ENCODE data around the gene LPCAT3.

The LPCAT3 gene

DNA sequence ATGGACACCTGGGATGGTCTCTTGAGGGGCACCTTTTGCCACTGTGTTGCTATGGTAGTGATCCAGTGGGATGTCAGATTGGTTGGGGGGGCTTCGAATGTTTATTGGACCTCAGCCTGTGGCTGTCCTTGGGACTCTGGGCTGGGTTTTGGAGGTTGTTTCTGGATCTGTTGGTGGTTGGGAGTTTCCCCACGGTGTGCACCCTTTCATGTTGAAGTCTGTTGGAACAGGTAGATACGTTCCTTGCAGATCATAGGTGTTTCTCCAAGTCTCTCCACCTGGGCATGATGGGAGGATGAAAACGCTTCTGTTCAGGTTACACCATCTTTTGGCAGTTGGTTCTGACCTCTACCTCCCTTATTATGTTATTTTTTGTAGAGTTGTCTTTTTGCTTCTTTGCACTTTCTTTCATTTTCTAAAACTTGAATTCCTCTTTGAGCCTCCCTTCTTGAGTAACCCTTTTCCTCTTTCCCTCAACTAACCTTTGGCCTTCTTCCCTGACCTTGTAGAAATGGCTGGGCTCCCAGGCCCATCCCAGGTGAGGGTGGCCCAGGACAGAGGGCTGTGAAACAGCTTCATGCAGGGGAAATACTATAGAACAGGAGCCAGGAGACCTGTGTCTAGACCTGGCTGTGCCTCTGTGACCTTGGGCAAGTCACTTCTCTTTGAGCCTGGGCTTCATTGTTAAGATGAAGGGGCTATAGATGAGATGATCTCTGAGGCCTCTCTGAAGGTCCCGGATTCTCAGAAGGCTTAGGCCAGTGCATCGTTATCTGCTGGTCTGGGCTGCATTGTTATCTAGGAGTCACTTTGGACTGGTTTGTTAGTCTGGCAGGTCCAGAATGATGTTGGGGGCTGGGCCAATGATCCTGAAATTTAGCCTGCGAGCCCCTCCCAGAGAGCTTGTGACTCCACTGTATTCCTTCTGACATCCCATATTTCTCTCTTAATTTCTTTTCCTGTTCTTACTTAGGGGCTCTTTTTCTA is 88.5 kb downstream of the LPCAT3 start:
- Histone ChIP-seq H3K4me3 (ENCODE audit: low read depth in 1 of 2, low read length in 2 of 2) (peak overlapping the region; percentile 90 to 91), H3K27ac (ENCODE audit: low read length) (peak overlapping the region; percentile 88), H3K27me3 (ENCODE audit: low read depth, low read length) (no peaks in the 10 kb centered on the region), H3K9me3 (ENCODE audit: control insufficient read depth in 1 of 2, low read length in 2 of 2) (no peaks in the 10 kb centered on the region), H3K4me1 (ENCODE audit: control insufficient read depth in 1 of 2, insufficient read depth in 2 of 2, low read length in 2 of 2) (peaks cover 32 to 62% of the 10 kb centered on the region in 2 donors), H3K36me3 (ENCODE audit: control insufficient read depth in 1 of 2, insufficient read depth in 2 of 2, low read length in 2 of 2) (peaks cover 3 to 10% of the 10 kb centered on the region in 2 donors)

DNA sequence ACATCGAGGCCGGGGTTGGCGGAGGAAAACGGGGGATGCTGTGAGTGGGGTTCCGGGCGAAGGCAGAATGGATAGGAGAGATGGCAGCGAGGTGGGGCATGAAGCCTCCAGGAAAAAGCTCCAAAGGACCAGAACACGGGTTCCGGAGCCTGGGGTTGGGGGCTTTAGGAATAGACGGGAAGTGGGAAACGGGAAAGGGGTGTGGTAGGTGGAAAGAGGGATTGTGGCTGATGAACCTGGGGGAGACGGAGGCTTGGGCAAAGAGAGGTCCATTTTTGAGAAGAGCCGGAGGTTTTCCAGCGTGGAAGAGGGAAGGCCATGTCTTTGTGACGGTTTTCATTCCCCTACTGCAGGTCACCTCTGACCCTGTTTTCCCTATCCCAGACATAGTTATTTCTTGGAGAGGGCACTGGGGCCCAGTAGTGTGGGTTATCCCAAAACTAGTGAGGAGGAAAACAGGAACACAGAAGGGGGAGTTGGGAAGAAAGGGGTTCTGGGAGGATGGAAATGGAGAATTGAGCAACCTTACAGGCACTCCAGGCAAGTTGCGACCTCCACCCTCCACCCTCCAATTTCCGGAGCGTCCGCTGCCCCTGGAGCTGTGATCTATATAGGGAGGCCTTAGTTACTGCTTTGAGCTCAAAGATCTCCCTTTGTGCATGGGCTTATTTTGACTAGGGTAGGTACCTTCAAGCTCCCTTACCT is 89.4 kb downstream of the LPCAT3 start:
- Histone ChIP-seq H3K4me3 (ENCODE audit: low read depth in 1 of 2, low read length in 2 of 2) (peak overlapping the region; percentile 90 to 91), H3K4me1 (ENCODE audit: control insufficient read depth in 1 of 2, insufficient read depth in 2 of 2, low read length in 2 of 2) (peaks cover 37 to 62% of the 10 kb centered on the region in 2 donors), H3K36me3 (ENCODE audit: control insufficient read depth in 1 of 2, insufficient read depth in 2 of 2, low read length in 2 of 2) (peaks cover 0 to 2% of the 10 kb centered on the region in 2 donors), H3K9me3 (ENCODE audit: control insufficient read depth in 1 of 2, low read length in 2 of 2) (no peaks in the 10 kb centered on the region), H3K27ac (ENCODE audit: low read length) (peak overlapping the region; percentile 88), H3K27me3 (ENCODE audit: low read depth, low read length) (no peaks in the 10 kb centered on the region)

DNA sequence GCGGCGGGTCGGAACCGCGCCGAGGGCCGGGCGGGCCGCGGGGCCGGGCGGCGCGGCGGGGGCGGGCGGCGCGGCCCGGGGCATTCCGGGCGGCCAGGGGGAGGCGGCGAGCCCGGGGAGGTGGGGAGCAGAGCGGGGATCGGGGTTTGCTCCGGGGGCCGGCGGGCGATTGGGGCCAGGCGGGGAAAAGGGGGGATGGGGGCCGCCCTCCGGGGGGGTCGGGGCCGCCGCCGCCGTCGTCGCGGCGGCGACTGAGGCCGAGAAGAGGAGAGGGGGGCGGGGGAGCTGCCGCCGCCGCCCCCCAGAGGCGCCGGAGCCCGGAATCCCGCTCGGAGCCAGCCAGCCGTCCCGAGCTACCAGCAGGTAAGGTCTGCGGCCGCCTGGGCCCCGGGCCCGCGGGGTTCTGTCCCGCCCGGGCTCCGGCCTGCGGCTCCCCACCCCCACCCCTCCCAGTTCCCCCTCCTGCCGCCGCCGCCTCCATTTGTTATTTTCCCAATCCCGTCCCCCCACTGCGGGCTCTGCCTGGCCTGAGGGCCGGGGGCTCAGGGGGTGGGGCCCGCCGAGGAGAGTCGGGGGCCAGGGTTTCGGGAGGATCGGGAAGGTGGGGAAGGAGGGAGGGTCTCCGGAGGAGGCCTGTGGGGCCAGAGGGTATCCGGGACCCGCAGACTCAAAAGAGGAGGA is 90.1 kb downstream of the LPCAT3 start:
- Histone ChIP-seq H3K4me1 (ENCODE audit: control insufficient read depth in 1 of 2, insufficient read depth in 2 of 2, low read length in 2 of 2) (peaks cover 31 to 61% of the 10 kb centered on the region in 2 donors), H3K36me3 (ENCODE audit: control insufficient read depth in 1 of 2, insufficient read depth in 2 of 2, low read length in 2 of 2) (no peaks in the 10 kb centered on the region), H3K27ac (ENCODE audit: low read length) (peak overlapping the region; percentile 88)

DNA sequence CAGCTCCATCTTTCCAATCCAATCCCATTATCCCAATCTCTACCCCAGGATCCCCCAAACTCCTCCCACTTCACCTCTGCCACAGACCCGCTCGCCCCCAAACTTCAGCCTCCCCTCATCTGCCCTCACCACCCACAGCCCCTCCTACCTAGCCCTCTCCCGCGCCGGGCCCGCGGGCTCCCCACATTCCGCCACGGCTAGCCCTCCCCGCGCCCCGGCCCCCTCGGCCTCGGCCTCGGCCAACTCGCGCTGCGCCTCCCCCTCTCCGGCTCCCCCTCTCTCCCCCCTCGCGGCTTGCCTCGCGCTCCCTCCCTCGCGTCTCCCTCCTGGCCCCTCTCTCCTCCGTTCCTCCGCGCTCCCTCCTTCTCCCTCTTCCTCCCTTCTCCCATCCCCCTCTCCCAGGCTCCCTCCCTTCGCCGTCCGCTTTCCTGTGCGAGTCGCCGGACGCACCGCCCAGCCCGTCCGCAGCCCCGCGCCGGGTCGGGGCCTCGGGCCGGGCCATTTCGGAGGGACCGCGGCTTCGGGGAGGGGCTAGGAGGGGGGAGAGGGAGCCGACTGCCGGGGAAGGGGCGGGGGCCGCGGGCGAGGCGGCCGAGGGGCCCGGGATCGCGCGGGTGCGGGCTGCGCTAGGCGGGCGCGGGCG is 90.8 kb downstream of the LPCAT3 start, which contains the start of gene ATN1:
ATN1 (plus strand) TSS at position 581 of the 643 bp plus-strand sequence. CDS start 6,043 bp downstream, outside the sequence.
- Histone ChIP-seq H3K9me3 (ENCODE audit: control insufficient read depth in 1 of 2, low read length in 2 of 2) (no peaks in the 10 kb centered on the region), H3K4me1 (ENCODE audit: control insufficient read depth in 1 of 2, insufficient read depth in 2 of 2, low read length in 2 of 2) (peaks cover 31 to 57% of the 10 kb centered on the region in 2 donors), H3K27ac (ENCODE audit: low read length) (peak within 1 kb of the TSS; percentile 95), H3K27me3 (ENCODE audit: low read depth, low read length) (no peaks in the 10 kb centered on the region), H3K4me3 (ENCODE audit: low read depth in 1 of 2, low read length in 2 of 2) (peak within 1 kb of the TSS; percentile 90 to 91), H3K36me3 (ENCODE audit: control insufficient read depth in 1 of 2, insufficient read depth in 2 of 2, low read length in 2 of 2) (peaks cover 0 to under 1% of the 10 kb centered on the region in 2 donors)

More for the DNA sequence above, 90.1 kb downstream of the LPCAT3 start:
- H3K4me3 ChIP-seq (ENCODE audit: low read depth in 1 of 2, low read length in 2 of 2) = peak overlapping the region; percentile 90 to 91
- no peaks in the 10 kb centered on the region for H3K27me3 ChIP-seq (ENCODE audit: low read depth, low read length)
- H3K9me3 ChIP-seq (ENCODE audit: control insufficient read depth in 1 of 2, low read length in 2 of 2) = no peaks in the 10 kb centered on the region
